Umbilical cord (tissue), 2 donors: ENCODE measurements around the gene ERBB2. TPM values are rescaled to one million over a fixed set of nuclear protein-coding genes. Genes with fewer than 3 reads are reported as not detected.

ENCODE experiments used
- DNase-seq: peaks from one replicate; pipeline ENCODE4 v3.0.0-alpha.2; 2015; ENCODE audit warnings: low spot score
- total RNA-seq: library from RNA; depleted of rRNA; stranded (reverse); fragments of >200 nt; gene quantifications from one replicate; pipeline ENCODE4 v1.2.3, GENCODE V29; 2014; ENCODE audit warnings: low replicate concordance; ENCODE audit not compliant: insufficient read depth

Gene ERBB2
- total RNA-seq, 1 donor from 2014 or later = 36.8 TPM

DNA sequence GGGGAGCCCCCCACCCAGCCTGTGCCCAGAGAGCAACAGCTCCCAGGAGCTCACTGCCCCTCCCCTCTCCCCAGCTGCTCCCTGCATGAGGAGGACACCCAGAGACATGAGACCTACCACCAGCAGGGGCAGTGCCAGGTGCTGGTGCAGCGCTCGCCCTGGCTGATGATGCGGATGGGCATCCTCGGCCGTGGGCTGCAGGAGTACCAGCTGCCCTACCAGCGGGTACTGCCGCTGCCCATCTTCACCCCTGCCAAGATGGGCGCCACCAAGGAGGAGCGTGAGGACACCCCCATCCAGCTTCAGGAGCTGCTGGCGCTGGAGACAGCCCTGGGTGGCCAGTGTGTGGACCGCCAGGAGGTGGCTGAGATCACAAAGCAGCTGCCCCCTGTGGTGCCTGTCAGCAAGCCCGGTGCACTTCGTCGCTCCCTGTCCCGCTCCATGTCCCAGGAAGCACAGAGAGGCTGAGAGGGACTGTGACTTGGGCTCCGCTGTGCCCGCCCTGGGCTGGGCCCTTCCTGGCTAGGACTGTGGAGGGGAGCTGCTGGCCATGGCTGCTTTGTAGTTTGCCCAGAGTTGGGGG, 34.1 kb upstream of the ERBB2 start:
- DNase-seq = no peak

- no peak for DNase-seq
These were observed 33.6 kb upstream of the ERBB2 start for GRCh38 chr17:39666231-39666600.

GRCh38 chr17:39666601-39667261, 33.1 kb upstream of the ERBB2 start:
- no peak for DNase-seq

DNA sequence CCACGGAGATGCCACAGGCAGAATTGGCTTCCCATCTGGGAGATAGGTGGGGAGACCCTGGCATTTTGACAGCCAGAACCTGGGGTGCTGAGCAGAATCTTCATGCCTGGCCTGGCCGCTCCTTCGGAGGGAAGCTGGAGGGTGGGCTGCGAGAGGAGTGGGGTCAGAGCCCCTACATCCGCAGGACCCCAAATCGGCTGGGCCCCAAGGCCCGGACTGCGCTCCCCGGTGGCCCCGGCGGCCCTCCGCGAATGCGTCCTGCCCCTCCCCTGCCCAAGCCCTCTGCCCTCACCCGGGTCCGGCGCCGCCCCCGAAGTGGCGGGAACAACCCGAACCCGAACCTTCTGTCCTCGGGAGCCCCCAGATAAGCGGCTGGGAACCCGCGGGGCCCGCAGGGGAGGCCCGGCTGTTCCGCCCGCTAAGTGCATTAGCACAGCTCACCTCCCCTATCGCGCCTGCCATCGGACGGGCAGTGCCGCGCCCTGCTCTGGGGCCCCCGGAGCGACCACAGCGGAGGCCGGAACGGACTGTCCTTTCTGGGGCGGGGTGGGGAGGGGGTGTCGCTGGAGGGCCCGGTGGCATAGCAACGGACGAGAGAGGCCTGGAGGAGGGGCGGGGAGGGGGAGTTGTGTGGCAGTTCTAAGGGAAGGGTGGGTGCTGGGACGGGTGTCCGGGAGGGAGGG, 32.5 kb upstream of the ERBB2 start:
- no peak for DNase-seq

- DNase-seq = peak; percentile 47
These were observed 31.6 kb upstream of the ERBB2 start, which contains the start of gene PNMT for GRCh38 chr17:39667945-39668924. TSS of gene PNMT (plus strand) at chr17:39668453. CDS start at chr17:39668476, 23 bp downstream.

DNA sequence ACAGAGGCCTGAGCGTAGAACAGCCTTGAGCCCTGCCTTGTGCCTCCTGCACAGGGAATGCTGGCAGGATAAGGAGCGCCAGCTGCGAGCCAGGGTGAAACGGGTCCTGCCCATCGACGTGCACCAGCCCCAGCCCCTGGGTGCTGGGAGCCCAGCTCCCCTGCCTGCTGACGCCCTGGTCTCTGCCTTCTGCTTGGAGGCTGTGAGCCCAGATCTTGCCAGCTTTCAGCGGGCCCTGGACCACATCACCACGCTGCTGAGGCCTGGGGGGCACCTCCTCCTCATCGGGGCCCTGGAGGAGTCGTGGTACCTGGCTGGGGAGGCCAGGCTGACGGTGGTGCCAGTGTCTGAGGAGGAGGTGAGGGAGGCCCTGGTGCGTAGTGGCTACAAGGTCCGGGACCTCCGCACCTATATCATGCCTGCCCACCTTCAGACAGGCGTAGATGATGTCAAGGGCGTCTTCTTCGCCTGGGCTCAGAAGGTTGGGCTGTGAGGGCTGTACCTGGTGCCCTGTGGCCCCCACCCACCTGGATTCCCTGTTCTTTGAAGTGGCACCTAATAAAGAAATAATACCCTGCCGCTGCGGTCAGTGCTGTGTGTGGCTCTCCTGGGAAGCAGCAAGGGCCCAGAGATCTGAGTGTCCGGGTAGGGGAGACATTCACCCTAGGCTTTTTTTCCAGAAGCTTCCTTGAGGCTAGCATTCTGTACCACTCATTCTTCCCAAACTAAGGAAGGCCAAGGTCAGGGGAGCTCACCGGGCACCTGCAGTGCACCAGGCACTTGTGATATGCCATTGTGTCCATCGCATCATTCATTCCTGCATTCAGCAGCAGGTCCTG, 29.7 kb upstream of the ERBB2 start:
- DNase-seq = no peak

GRCh38 chr17:39670746-39671145, 29.1 kb upstream of the ERBB2 start:
- DNase-seq = no peak

DNA sequence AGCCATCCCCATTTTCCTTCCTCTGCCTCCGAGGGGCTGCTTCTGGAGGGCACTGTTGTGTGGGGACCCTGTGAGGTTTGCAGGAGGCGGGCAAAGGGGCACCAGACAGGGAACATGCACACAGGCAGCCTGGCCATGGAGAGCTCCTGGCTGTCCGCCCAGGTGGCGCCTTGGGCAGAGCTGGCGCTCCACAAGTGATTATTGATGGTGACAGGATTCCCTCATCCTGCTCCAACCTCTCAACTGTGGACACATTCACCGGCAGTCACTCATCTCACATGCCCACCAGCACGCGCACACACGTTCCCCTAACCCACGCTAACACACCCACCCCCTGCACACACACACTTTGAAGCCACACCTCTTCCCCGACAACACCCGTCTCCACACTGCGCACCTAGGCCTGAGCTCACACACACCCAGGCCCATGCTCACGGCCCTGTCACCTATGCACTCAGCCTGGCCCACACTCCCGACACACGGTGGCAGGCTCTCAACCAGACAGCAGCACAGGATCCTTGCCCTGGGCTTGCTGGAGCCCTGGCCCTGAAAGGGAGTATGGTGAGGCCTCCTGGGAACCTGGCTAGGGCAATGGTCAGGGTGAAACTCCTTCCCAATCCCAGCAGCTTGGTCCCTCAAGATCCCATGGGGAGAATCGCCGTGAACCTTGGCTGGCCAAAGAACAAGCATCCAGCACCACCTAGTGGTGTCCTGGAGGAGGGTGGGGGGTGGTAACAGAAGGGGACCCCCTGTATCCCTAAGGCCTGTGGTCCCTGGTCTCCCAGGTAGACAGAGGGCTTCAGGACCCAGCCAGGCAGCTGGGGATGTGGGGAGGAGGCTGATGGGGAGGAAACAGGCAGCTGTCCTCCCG, 28.0 kb upstream of the ERBB2 start:
- no peak for DNase-seq

DNA sequence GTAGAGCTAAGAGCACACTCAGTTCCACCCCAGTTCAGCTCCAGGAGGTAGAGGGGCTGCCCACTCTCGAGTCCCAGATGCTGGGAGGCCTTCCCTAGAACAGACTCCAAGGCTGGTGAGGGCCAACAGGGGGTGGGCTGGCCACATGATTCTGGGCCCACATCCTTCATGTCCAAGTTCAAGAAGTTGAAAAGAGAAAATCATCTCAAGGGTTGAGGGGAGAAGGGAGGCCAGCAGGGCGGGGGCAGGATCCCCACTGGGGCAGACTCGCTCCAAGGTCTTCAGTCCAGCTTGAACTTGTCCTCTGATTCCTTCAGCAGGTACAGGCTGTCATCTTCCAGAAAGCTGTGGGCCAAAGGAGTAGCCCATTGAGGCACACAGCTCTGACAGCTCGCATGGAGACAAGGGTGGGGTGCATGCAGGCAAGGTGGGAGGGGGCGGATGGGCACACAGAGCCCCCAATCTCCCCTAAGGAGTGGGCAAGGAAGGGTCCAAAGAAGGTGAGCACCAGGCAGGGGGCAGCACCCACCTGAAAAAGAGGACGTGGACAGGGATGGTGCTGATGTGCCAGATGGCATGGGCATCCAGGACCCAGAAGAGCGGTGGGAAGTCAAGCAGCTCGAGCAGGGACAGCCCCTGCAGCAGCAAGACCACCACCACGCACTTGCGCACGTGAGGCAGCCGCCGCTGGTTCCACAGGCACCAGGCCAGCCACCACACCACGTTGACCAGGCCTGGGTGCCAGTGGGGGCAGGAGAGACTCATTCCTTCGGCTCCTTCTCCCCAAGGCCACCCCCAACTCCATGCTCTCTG, 27.1 kb upstream of the ERBB2 start:
- no peak for DNase-seq

DNA sequence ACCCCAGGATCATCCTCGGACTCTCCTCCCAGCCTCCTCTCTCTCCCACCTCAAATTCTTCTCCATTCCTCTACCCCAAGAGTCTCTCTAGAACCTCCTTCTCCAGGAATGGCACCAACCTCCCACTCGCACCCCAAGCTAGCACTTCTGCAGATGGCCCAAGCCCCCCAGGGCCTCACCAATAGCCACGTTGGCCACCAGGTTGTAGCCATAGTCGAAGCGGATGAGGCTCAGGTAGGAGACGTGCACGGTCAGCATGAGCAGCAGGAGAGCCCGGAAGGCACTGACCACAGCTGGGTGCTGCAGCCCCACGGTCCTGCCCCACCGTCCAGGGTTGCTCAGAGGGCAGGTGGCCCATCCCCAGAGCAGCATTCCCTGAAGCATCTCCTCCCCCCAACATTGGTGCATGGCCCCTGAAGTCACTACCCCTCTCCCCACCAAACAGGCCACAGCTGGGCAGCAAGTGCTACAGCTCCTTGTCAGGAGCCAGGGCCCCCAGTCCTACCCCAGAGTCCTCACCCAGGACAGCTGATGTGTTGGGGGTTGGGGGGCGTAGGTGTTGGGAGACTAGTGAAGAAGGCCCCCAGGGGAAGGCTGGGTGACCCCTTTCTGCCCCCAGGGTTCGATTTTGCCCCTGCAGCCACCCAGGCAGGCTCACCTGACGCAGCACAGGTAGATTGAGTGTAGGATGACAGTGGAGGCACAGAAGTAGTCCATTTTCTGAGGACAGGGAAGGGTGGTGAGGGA, 26.4 kb upstream of the ERBB2 start:
- DNase-seq = no peak

DNA sequence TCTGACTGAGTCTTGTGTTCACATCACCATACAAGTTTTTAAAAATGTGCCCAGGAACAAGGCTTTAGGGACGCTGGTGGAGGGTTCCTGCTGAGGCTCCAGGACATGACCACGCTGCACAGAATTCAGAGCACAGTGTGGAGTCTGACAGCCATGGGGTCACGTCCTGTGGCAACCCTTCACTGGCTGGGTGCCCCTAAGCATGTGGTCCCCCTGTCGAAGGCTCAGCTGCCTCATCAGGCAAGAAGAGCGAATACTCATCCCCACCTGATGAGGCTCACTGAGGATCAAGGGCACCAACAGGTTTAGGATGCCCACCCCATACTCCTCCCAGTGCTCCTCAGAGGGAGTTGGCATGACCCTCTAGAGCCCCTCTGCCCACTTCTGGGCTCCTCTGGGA, 25.7 kb upstream of the ERBB2 start:
- DNase-seq = no peak

- peak; percentile 71 for DNase-seq
These were observed 25.0 kb upstream of the ERBB2 start for GRCh38 chr17:39674702-39675389.

DNA sequence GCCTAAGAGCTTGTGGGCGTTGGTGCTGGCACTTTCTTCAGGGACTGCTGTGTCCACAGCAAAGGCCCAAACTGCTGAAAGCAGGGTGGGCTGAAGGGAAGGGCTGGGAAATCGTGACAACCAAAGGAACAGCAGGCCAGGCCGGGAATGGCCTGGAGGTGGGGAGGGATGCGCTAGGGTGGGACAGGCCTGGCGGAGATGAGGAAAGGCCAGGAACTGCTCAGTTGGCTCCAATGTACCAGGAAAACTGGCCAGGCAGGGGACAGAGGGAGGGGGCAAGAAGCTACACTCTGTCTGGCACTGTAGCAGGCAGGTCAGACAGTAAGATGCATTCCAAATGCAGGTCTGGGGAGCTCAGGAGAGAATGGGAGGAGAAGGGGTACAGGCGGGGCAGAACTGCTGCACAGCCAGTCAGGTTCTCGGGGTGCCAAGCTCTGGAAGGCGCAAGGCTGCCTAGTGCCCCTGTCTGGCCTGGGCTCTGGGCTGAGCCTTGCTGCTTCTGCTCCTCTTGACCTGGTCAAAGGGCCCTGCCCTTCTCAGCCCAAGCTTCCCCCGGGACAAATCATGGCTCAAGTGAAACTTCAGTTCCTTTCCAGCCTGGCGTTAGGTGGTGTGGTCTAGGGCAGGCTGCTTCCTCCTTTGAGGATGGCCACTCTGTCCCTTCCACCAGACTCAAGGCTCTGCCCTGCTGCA, 24.3 kb upstream of the ERBB2 start:
- no peak for DNase-seq

DNA sequence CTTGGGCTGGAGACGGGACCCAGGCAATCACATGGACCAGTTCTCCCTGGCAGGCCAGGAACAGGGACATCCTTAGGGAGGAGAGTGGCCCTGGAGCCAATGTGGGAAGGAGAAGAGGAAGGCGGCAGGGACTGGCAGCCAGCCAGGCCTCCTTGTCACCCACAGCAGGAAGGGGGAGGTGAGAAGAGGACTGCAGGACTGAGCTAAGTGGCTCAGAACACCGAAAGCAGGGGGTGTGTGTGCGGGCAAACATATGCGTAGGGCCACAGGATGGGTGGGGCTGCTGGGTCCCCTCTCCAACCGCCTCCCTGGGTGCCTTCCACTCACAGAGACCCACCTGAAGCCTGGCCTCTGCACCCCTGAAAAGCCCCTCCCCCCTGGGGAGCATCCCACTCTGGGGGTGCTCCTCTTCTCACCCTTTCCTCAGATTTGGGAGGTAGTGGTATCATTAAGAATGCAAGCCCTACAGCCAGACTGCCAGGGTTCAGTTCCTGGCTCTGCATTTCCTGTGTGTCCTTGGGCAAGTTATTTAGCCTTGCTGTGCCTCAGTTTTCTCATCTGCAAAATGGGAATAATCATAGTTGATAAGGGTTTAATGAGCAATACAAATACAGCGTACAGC, 23.6 kb upstream of the ERBB2 start:
- no peak for DNase-seq

DNA sequence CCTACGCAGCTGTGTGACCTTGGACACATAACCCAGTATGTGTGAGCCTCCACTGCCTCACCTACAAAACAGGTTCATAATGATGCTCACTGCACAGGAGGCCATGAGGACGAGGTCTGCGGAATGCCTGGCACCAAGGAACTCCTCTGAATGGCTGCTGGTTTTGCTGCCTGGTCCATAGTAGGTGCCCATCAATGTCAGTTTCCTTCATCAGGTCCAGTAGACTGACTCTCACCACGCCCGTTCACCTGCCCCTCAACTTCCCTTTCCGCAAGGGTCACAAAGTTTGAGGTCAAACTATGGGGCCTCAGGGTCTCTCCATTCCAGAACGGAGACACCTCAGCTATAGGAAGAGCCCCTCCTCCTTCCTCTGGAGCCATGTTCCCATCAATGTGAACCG, 22.8 kb upstream of the ERBB2 start:
- DNase-seq = no peak

- peak; percentile 57 for DNase-seq
These were observed 22.1 kb upstream of the ERBB2 start for GRCh38 chr17:39677542-39678339.
